BLaER1 (cell line): ENCODE measurements around the gene SCLY.
"Not testable (repeated sequence)": the region's sequence is repeated elsewhere in the genome, so short reads cannot be mapped to it uniquely, and the experiment has no call there.

Source experiments
- H3K27ac ChIP-seq: shearing (Covaris generic); formaldehyde crosslinking; 2 replicates; pipeline ENCODE4 v1.8.1; 2022
- H3K27me3 ChIP-seq: shearing (Covaris generic); formaldehyde crosslinking; 2 replicates; pipeline ENCODE4 v1.8.1; 2022
- H3K36me3 ChIP-seq: shearing (Covaris generic); formaldehyde crosslinking; 2 replicates; pipeline ENCODE4 v1.8.1; 2022
- H3K4me1 ChIP-seq: shearing (Covaris generic); formaldehyde crosslinking; 2 replicates; pipeline ENCODE4 v1.8.1; 2022
- H3K4me2 ChIP-seq: shearing (Covaris generic); formaldehyde crosslinking; 2 replicates; pipeline ENCODE4 v1.8.1; 2022
- H3K4me3 ChIP-seq: shearing (Covaris generic); formaldehyde crosslinking; 2 replicates; pipeline ENCODE4 v1.8.1; 2022
- H3K9ac ChIP-seq: shearing (Covaris generic); formaldehyde crosslinking; 2 replicates; pipeline ENCODE4 v1.8.1; 2022
- H3K9me3 ChIP-seq: shearing (Covaris generic); formaldehyde crosslinking; 2 replicates; pipeline ENCODE4 v1.8.1; 2022
- H4K20me1 ChIP-seq: shearing (Covaris generic); formaldehyde crosslinking; 2 replicates; pipeline ENCODE4 v1.8.1; 2022
- Cebpa-rat ChIP-seq: shearing (Covaris generic); IDR thresholded peaks from 2 replicates; pipeline ENCODE4 v1.8.1; 2022

Gene SCLY

GRCh38 chr2:238025741-238026360 lies 35.0 kb upstream of the SCLY start:
- Histone ChIP-seq H3K4me3 (no peak overlapping the region), H3K4me1 (peaks cover 10% of the 10 kb centered on the region; the same call in 1 of the 2 replicates), H3K9ac (no peak overlapping the region), H3K36me3 (peaks cover 55% of the 10 kb centered on the region), H3K4me2 (no peak overlapping the region), H3K9me3 (no peaks in the 10 kb centered on the region), H3K27me3 (no peaks in the 10 kb centered on the region), H4K20me1 (no peaks in the 10 kb centered on the region), H3K27ac (no peak overlapping the region)
- no peak for TF ChIP-seq Cebpa-rat

DNA sequence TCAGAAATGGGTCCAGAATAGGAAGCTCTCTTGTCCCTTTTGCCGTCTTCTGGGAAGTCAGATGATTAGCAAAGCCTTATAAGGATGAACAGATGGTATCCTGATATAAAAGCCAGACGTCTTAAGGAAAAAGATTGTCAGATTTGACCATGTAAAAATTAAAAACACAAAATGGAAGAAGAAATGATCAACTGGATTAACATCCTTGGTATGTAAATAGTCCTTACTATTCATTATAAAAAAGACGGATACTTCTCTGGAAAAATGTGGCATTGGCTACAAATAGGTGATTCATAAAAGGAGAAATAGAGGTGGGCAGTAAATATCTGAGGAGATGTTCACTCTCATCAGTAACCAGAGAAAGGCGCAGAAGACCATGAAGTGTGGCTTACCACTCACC lies 33.7 kb upstream of the SCLY start:
- no peak overlapping the region for H3K27ac ChIP-seq
- H3K4me3 ChIP-seq = no peak overlapping the region
- H3K36me3 ChIP-seq = peaks cover 60% of the 10 kb centered on the region

GRCh38 chr2:238027591-238028415 lies 33.0 kb upstream of the SCLY start:
- H3K9ac ChIP-seq = no peak overlapping the region

More for the DNA sequence above, 33.7 kb upstream of the SCLY start:
- peaks cover 8% of the 10 kb centered on the region; the same call in 1 of the 2 replicates for H3K4me1 ChIP-seq
- no peak overlapping the region for H3K4me2 ChIP-seq
- TF ChIP-seq Cebpa-rat = no peak
- H4K20me1 ChIP-seq = no peaks in the 10 kb centered on the region
- no peaks in the 10 kb centered on the region for H3K9me3 ChIP-seq
- no peak overlapping the region for H3K9ac ChIP-seq
- H3K27me3 ChIP-seq = no peaks in the 10 kb centered on the region

GRCh38 chr2:238029853-238030252 lies 30.9 kb upstream of the SCLY start:
- Histone ChIP-seq H4K20me1 (no peaks in the 10 kb centered on the region), H3K4me2 (no peak overlapping the region), H3K4me3 (no peak overlapping the region), H3K27me3 (no peaks in the 10 kb centered on the region), H3K27ac (no peak overlapping the region), H3K9ac (no peak overlapping the region), H3K9me3 (no peaks in the 10 kb centered on the region), H3K36me3 (peaks cover 78% of the 10 kb centered on the region), H3K4me1 (peaks cover 12% of the 10 kb centered on the region; the same call in 1 of the 2 replicates)
- no peak for TF ChIP-seq Cebpa-rat

More at GRCh38 chr2:238027591-238028415, 33.0 kb upstream of the SCLY start:
- no peak overlapping the region for H3K4me2 ChIP-seq
- H3K27me3 ChIP-seq = no peaks in the 10 kb centered on the region
- no peak for TF ChIP-seq Cebpa-rat
- H3K27ac ChIP-seq = no peak overlapping the region
- H4K20me1 ChIP-seq = no peaks in the 10 kb centered on the region
- peaks cover 9% of the 10 kb centered on the region; the same call in 1 of the 2 replicates for H3K4me1 ChIP-seq
- H3K4me3 ChIP-seq = no peak overlapping the region
- no peaks in the 10 kb centered on the region for H3K9me3 ChIP-seq
- peaks cover 68% of the 10 kb centered on the region for H3K36me3 ChIP-seq

GRCh38 chr2:238030422-238031155 lies 30.2 kb upstream of the SCLY start:
- H3K9ac ChIP-seq = no peak overlapping the region
- no peak overlapping the region for H3K4me3 ChIP-seq
- no peaks in the 10 kb centered on the region for H3K27me3 ChIP-seq
- no peaks in the 10 kb centered on the region for H3K9me3 ChIP-seq
- H3K4me1 ChIP-seq = peaks cover 12% of the 10 kb centered on the region; the same call in 1 of the 2 replicates
- no peak for TF ChIP-seq Cebpa-rat
- H3K27ac ChIP-seq = no peak overlapping the region
- no peak overlapping the region for H3K4me2 ChIP-seq
- no peaks in the 10 kb centered on the region for H4K20me1 ChIP-seq
- peaks cover 75% of the 10 kb centered on the region for H3K36me3 ChIP-seq

DNA sequence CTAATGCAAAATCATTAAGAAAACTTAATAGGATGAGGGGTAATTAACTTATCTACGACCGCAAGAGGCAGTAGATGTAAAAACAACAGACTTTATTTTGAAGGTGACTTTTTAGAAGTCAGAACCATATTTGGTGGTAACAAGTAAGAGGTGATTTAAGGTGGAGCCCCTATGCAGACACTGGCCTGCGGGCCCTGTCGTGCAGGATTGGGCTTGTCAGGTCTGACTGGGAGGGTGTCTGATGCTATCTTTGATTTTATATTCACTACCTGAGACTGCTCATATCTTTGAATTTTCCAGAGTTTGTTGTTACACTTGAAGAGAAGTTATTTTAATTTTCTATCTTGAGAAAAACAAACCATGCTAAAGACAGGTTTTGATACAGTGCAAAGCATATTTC lies 29.1 kb upstream of the SCLY start:
- Histone ChIP-seq H3K27me3 (no peaks in the 10 kb centered on the region), H3K36me3 (peaks cover 74% of the 10 kb centered on the region), H3K4me3 (no peak overlapping the region), H3K9ac (no peak overlapping the region), H3K27ac (no peak overlapping the region), H3K4me2 (no peak overlapping the region), H4K20me1 (no peaks in the 10 kb centered on the region), H3K4me1 (peaks cover 12% of the 10 kb centered on the region; the same call in 1 of the 2 replicates), H3K9me3 (no peaks in the 10 kb centered on the region)
- TF ChIP-seq Cebpa-rat = no peak

DNA sequence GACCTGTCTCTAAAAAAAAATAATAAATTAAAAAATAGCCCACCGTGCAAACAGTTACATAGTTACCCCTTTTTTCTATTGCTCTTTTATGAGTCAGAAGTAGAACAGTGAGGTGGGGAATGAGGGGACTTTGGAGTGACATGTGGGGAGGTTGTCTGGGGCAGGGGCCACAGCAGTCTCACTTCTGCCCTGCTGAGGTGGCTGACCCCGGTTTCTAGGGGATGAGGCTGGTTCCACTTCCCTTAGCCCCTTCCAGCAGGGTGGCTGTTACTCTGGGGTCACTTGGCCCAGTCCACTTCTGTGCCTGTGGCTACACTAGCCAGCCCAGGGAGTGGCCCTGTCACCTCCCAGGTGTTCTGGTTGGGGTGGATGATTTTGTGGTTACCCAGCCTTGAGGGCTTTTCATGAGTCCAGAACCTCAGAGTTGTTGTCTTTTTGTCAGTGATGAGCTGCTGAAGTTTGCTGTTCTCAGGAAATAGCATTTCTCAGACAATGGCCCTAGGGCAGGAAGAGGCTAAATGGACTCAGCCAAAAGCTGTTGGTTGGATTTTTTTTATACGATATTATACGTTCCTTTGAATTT lies 28.0 kb upstream of the SCLY start:
- Histone ChIP-seq H3K9ac (no peak overlapping the region), H3K4me1 (peaks cover 5% of the 10 kb centered on the region; the same call in 1 of the 2 replicates), H3K4me2 (no peak overlapping the region), H3K27me3 (no peaks in the 10 kb centered on the region), H4K20me1 (no peaks in the 10 kb centered on the region), H3K9me3 (no peaks in the 10 kb centered on the region), H3K27ac (no peak overlapping the region), H3K4me3 (no peak overlapping the region), H3K36me3 (peaks cover 76% of the 10 kb centered on the region)
- no peak for TF ChIP-seq Cebpa-rat

DNA sequence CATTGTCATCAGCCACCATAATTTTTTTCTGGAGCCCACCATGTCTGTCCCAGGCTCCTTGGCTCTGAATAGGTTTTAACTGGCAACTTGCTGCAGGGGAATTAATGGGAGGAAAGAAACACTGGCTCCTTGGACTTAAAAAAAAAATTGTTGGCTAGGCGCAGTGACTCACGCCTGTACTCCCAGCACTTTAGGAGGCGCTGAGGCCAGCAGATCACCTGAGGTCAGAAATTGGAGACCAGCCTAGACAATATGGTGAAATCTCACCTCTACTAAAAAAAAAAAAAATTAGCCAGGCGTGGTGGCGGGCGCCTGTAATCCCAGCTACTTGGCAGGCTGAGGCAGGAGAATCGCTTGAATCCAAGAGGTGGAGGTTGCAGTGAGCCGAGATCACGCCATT lies 26.8 kb upstream of the SCLY start:
- not testable (repeated sequence) for H3K27ac ChIP-seq, H3K9me3 ChIP-seq, H3K27me3 ChIP-seq, H3K4me1 ChIP-seq, H3K9ac ChIP-seq, H3K4me3 ChIP-seq, H4K20me1 ChIP-seq, H3K4me2 ChIP-seq
- H3K36me3 ChIP-seq = peaks cover 84% of the 10 kb centered on the region

DNA sequence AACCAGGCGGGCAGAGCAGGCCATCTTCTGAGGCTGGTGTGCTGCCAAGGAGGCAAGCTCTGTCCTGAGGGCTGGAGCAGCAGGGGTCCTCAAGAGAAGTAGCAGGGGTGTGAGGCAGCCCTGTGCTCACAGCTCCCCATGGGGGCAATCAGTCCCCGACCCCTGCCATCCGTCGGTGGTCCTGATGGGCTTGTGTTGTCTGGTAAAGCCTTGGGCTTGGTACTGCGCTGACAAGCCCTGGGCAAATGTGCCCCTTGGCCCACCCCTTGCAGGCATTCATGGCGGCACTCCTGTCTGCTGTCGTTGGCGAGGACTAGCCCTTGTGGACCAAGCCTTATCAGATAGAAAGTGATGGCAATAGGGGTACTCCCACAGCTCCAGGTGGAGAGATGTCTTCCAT lies 22.6 kb upstream of the SCLY start:
- no peaks in the 10 kb centered on the region for H3K27me3 ChIP-seq
- no peak overlapping the region for H3K27ac ChIP-seq
- no peak for TF ChIP-seq Cebpa-rat
- H3K9me3 ChIP-seq = no peaks in the 10 kb centered on the region
- no peak overlapping the region for H3K9ac ChIP-seq
- H4K20me1 ChIP-seq = no peaks in the 10 kb centered on the region
- no peaks in the 10 kb centered on the region for H3K4me1 ChIP-seq
- H3K4me2 ChIP-seq = no peak overlapping the region
- H3K4me3 ChIP-seq = no peak overlapping the region
- peaks cover 88% of the 10 kb centered on the region for H3K36me3 ChIP-seq
